ENCODE data around the gene LDHD.

GRCh38 chr16:75131081-75131480 lies 14.5 kb upstream of the LDHD start:
- TF ChIP-seq EZH2 (IDR thresholded peaks at IDR 0.05; ENCODE audit: borderline replicate concordance, low read depth, low read length, severe bottlenecking), result no peak
- TF ChIP-seq CTCF (IDR thresholded peaks at IDR 0.05; ENCODE audit: borderline replicate concordance, extremely low read depth, low read length, poor library complexity, severe bottlenecking), result no peak
